GM23338 (cell line): ENCODE measurements around the gene MTRR. TPM values are rescaled to one million over a fixed set of nuclear protein-coding genes. Genes with fewer than 3 reads are reported as not detected.

Experiments used
- ATAC-seq: fragments of 200-7000 bp; cut with Tn5 transposase; 3 replicates; pipeline ENCODE4 v1.9.1; 2020
- DNase-seq: peaks from one replicate; pipeline ENCODE4 v3.0.0-alpha.2; 2015; ENCODE audit warnings: low spot score
- H2AFZ ChIP-seq: fragments of 200-600 bp; sonication (generic); 2 replicates; pipeline ENCODE4 v1.8.0; 2016; ENCODE audit warnings: antibody characterized with exemption, mild to moderate bottlenecking, moderate library complexity
- H3F3A ChIP-seq: fragments of 200-600 bp; sonication (generic); replicated peaks from 2 replicates; pipeline ENCODE4 v1.8.0; 2017; ENCODE audit warnings: antibody characterized with exemption, mixed run types, low read depth
- H3K27ac ChIP-seq: fragments of 200-600 bp; sonication (generic); 2 replicates; pipeline ENCODE4 v1.6.1; 2016; ENCODE audit warnings: low read depth
- H3K27me3 ChIP-seq: fragments of 200-600 bp; sonication (generic); 2 replicates; pipeline ENCODE4 v1.8.0; 2016; ENCODE audit warnings: mild to moderate bottlenecking, mixed run types, moderate library complexity; ENCODE audit not compliant: insufficient read depth
- H3K36me3 ChIP-seq: fragments of 200-600 bp; sonication (generic); 2 replicates; pipeline ENCODE4 v1.8.0; 2016; ENCODE audit warnings: mild to moderate bottlenecking; ENCODE audit not compliant: insufficient read depth
- H3K4me1 ChIP-seq: fragments of 200-600 bp; sonication (generic); 2 replicates; pipeline ENCODE4 v1.8.0; 2016; ENCODE audit warnings: mild to moderate bottlenecking, moderate library complexity; ENCODE audit not compliant: insufficient read depth
- H3K4me2 ChIP-seq: fragments of 200-600 bp; sonication (generic); 2 replicates; pipeline ENCODE4 v1.7.1; 2017; ENCODE audit warnings: mixed run types
- H3K4me3 ChIP-seq: fragments of 200-600 bp; sonication (generic); 2 replicates; pipeline ENCODE4 v1.6.1; 2016; ENCODE audit warnings: mixed run types
- H3K79me2 ChIP-seq: fragments of 200-600 bp; sonication (generic); replicated peaks from 2 replicates; pipeline ENCODE4 v1.8.0; 2017; ENCODE audit warnings: mild to moderate bottlenecking; ENCODE audit not compliant: insufficient read depth
- H3K9me2 ChIP-seq: fragments of 200-600 bp; sonication (generic); 2 replicates; pipeline ENCODE4 v1.8.0; 2017; ENCODE audit not compliant: insufficient read depth
- H4K20me1 ChIP-seq: fragments of 200-600 bp; sonication (generic); replicated peaks from 2 replicates; pipeline ENCODE4 v1.8.0; 2017; ENCODE audit warnings: mild to moderate bottlenecking; ENCODE audit not compliant: insufficient read depth
- H3K27ac Mint-ChIP-seq: 2 replicates; pipeline ENCODE4 v1.8.0; 2020; ENCODE audit warnings: inconsistent platforms, mild to moderate bottlenecking, moderate library complexity, mixed read lengths
- H3K27me3 Mint-ChIP-seq: 3 replicates; pipeline ENCODE4 v1.8.0; 2022; ENCODE audit warnings: low read depth, mild to moderate bottlenecking, moderate library complexity, mixed read lengths, inconsistent platforms; ENCODE audit not compliant: insufficient read depth, poor library complexity
- H3K36me3 Mint-ChIP-seq: 3 replicates; pipeline ENCODE4 v1.8.0; 2021; ENCODE audit warnings: low read depth, mild to moderate bottlenecking, inconsistent platforms, moderate library complexity, mixed read lengths
- H3K4me1 Mint-ChIP-seq: 3 replicates; pipeline ENCODE4 v1.8.0; 2020; ENCODE audit warnings: mild to moderate bottlenecking, inconsistent platforms, mixed read lengths
- H3K4me3 Mint-ChIP-seq: 3 replicates; pipeline ENCODE4 v1.8.0; 2021; ENCODE audit warnings: moderate library complexity, mild to moderate bottlenecking, inconsistent platforms, mixed read lengths
- H3K9me3 Mint-ChIP-seq: 3 replicates; pipeline ENCODE4 v1.8.0; 2020; ENCODE audit warnings: moderate library complexity, mild to moderate bottlenecking, inconsistent platforms, mixed read lengths
- CREB1 ChIP-seq: fragments of 250-450 bp; sonication (Bioruptor Pico); IDR thresholded peaks from 2 replicates; pipeline ENCODE4 v1.5.0; 2020; ENCODE audit warnings: low read depth, mild to moderate bottlenecking, moderate library complexity
- CTCF ChIP-seq, 2 experiments: fragments of 200-600 bp in 1 of 2; sonication (generic) in 1 of 2; conservative IDR thresholded peaks; 2 replicates each; pipeline versions ENCODE4 v1.5.1 to v1.6.1; 2016 to 2017; ENCODE audit warnings: antibody characterized with exemption in 2 of 2, low read depth in 2 of 2, mild to moderate bottlenecking in 2 of 2, moderate library complexity in 1 of 2
- EZH2 ChIP-seq: fragments of 200-600 bp; sonication (generic); IDR thresholded peaks from one replicate; pipeline ENCODE4 v1.8.0; 2017; ENCODE audit warnings: antibody characterized with exemption, mild to moderate bottlenecking, low read depth; ENCODE audit not compliant: unreplicated experiment
- EZH2phosphoT487 ChIP-seq: fragments of 200-600 bp; sonication (generic); IDR thresholded peaks from one replicate; pipeline ENCODE4 v1.8.1; 2018; ENCODE audit warnings: antibody characterized with exemption; ENCODE audit not compliant: unreplicated experiment
- JUNB ChIP-seq: IDR thresholded peaks from one replicate; pipeline ENCODE4 v1.6.1; 2016; ENCODE audit warnings: antibody characterized with exemption; ENCODE audit not compliant: unreplicated experiment
- POLR2AphosphoS5 ChIP-seq: IDR thresholded peaks from 2 replicates; pipeline ENCODE4 v1.6.1; 2016; ENCODE audit warnings: antibody characterized with exemption, low read depth
- REST ChIP-seq: IDR thresholded peaks from one replicate; pipeline ENCODE4 v1.6.1; 2018; ENCODE audit warnings: antibody characterized with exemption; ENCODE audit not compliant: unreplicated experiment
- STAT1 ChIP-seq: IDR thresholded peaks from one replicate; pipeline ENCODE4 v1.6.1; 2016; ENCODE audit warnings: antibody characterized with exemption; ENCODE audit not compliant: unreplicated experiment
- ZNF114 ChIP-seq: fragments of 250-450 bp; sonication (Bioruptor Pico); IDR thresholded peaks from 2 replicates; pipeline ENCODE4 v1.5.0; 2020; ENCODE audit warnings: mild to moderate bottlenecking, moderate library complexity
- polyA plus RNA-seq: library from polyadenylated mRNA; unstranded; fragments of >200 nt; fragmentation: Nextera tagmentation; extraction: Ambion mirVana; gene quantifications from 2 replicates; pipeline ENCODE4 v1.2.1, GENCODE V29; 2016
- total RNA-seq: library from RNA; depleted of rRNA; stranded (reverse); fragments of >200 nt; shearing (Covaris generic); gene quantifications from 2 replicates; pipeline ENCODE4 v1.2.3, GENCODE V29; 2014

Gene MTRR
- total and polyA plus RNA-seq, 2 experiments from 2014 or later: 16.5 to 55.9 TPM

DNA sequence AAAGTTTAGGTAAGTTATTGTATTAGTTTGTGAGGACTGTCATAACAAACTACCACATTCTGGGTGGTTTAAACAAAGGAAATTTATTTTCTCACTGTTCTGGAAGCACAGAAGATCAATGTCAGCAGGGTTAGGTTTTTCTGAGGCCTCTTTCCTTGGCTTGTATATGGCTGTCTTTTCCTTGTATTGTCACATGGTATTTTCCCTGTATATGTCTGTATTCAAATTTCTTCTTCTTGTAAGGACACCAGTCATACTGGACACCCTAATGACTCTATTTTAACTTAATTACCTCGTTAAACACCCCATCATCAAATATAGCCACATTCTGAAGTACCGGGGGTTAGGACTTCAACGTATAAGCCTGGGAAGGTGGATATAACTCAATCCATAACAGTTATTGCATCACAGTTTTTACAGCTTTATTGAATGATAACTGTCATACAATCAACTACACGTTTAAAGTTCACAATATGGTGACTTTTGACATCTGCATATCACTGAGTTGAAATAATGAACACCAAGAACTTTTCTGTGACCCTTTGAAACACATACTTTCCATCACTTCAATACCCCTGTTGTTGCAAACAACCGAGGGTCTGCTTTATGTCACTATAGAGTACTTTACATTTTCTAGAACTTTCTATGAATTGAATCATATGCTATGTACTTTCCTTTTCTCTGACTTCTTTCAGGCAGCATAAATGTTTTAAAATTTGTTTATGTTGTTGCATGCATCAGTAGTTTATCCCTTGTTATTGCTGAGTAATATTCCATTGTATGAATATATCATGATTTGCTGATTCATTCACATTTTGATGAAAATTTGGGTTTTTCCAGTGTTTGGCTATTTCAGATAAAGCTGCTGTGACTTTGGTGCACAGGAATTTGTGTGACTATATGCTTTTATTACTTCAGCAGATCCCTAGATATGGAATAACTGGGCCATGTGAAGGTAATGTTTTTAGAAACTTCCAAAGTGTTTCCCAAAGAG, 48.5 kb downstream of the MTRR start:
- TF ChIP-seq POLR2AphosphoS5: no peak
- no peak for TF ChIP-seq EZH2phosphoT487
- TF ChIP-seq REST: no peak
- H3K9me3 Mint-ChIP-seq: peaks cover 15% of the 10 kb centered on the region
- H3K27me3 Mint-ChIP-seq: no peaks in the 10 kb centered on the region
- no peaks in the 10 kb centered on the region for H3K4me1 Mint-ChIP-seq
- Histone ChIP-seq H3K27me3 (no peaks in the 10 kb centered on the region), H3K9me2 (no peaks in the 10 kb centered on the region), H2AFZ (no peak overlapping the region), H3K4me1 (no peaks in the 10 kb centered on the region), H3K27ac (no peak overlapping the region), H3K4me3 (no peak overlapping the region), H3K36me3 (no peaks in the 10 kb centered on the region), H3K79me2 (no peaks in the 10 kb centered on the region), H4K20me1 (no peaks in the 10 kb centered on the region), H3F3A (no peaks in the 10 kb centered on the region), H3K4me2 (no peak overlapping the region)
- DNase-seq (no peak), ATAC-seq (no peak)
- peaks cover 9% of the 10 kb centered on the region; the same call in 2 of the 3 replicates for H3K36me3 Mint-ChIP-seq
- H3K27ac Mint-ChIP-seq: no peak overlapping the region
- H3K4me3 Mint-ChIP-seq: no peak overlapping the region

DNA sequence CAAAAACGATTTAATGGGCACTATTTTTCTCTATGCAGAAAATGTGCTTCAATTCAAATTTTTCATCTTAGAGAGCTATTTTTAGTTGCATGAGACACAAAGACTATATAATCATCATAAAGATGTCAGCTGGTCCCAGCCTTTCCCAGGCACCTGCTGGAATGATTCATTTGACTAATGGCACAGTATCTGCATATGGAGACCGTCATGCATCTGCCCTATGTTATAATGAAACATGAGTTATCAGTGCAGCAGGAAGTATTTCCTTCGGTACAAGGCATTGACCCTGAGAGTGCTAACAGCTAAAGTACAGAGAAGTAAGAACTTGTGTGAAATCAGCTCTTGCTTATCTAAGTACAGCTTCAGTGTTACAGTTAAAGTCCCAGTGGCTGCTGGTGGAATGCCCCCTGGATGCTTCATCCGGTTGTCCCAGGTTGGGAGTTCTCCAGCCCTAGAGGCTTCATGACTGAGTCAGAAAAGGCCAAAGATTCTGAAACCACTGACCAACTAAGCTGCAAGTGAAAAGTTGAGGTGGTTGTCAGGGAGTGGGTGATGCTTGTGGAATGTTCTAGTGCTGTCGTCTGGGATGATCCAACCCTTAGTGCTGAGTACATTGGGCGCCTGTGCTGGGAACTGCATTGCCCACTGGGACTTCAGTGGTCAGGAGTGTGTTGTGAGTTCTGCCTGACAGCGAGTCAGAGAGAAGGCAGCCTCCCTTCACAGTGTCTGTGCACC, 57.2 kb downstream of the MTRR start:
- H3K27me3 ChIP-seq: no peaks in the 10 kb centered on the region
- H3K9me2 ChIP-seq: no peaks in the 10 kb centered on the region
- H4K20me1 ChIP-seq: no peaks in the 10 kb centered on the region
- no peak for DNase-seq
- no peak for ATAC-seq
- peaks cover 2% of the 10 kb centered on the region; the same call in 1 of the 3 replicates for H3K4me1 Mint-ChIP-seq
- H3F3A ChIP-seq: no peaks in the 10 kb centered on the region
- H3K27ac Mint-ChIP-seq: no peak overlapping the region
- no peak overlapping the region for H3K4me2 ChIP-seq
- H3K27ac ChIP-seq: no peak overlapping the region
- no peak overlapping the region for H2AFZ ChIP-seq
- no peaks in the 10 kb centered on the region for H3K79me2 ChIP-seq
- no peak overlapping the region for H3K4me3 ChIP-seq
- H3K36me3 ChIP-seq: no peaks in the 10 kb centered on the region
- TF ChIP-seq CREB1: no peak
- no peak for TF ChIP-seq CTCF (conservative IDR thresholded peaks at IDR 0.05; ENCODE audit: low read depth in 2 of 2)
- no peak for TF ChIP-seq JUNB
- TF ChIP-seq ZNF114 (CRISPR knock-in tag): no peak
- TF ChIP-seq STAT1: no peak
- no peak for TF ChIP-seq EZH2
- H3K4me1 ChIP-seq: no peaks in the 10 kb centered on the region
- H3K27me3 Mint-ChIP-seq: no peaks in the 10 kb centered on the region
- H3K36me3 Mint-ChIP-seq: no peaks in the 10 kb centered on the region
- peaks cover under 1% of the 10 kb centered on the region; the same call in 1 of the 3 replicates for H3K9me3 Mint-ChIP-seq
- H3K4me3 Mint-ChIP-seq: no peak overlapping the region
